SK-N-SH (cell line): ENCODE data around the gene CRTC3. TPM values are rescaled to one million over a fixed set of nuclear protein-coding genes. Genes with fewer than 3 reads are reported as not detected.

Source experiments
- CTCF ChIA-PET: fragments of 300-600, 350-600 bp; formaldehyde crosslinking; extraction: SDS; loops from one replicate; lab custom pipeline; 2021; lab: Yijun Ruan, JAX
- POLR2A ChIA-PET: fragments of 350-600 bp; sonication (Branson Sonifier 250); formaldehyde crosslinking; extraction: SDS; loops from one replicate; lab custom pipeline; 2020; ENCODE audit warnings: antibody characterized with exemption, inconsistent platforms; lab: Yijun Ruan, JAX
- DNase-seq: peaks from one replicate; pipeline ENCODE4 v3.0.0; 2012
- H2AFZ ChIP-seq: fragments of 200-600 bp; sonication (generic); 2 replicates; pipeline ENCODE4 v1.8.1; 2016; ENCODE audit warnings: antibody characterized with exemption, mild to moderate bottlenecking, low read depth
- H3F3A ChIP-seq: fragments of 200-600 bp; sonication (generic); replicated peaks from 2 replicates; pipeline ENCODE3; 2016; ENCODE audit warnings: antibody characterized with exemption, mild to moderate bottlenecking; ENCODE audit not compliant: insufficient read depth
- H3K27ac ChIP-seq, 2 experiments: fragments of 200-500 bp in 1 of 2; fragments of 200-600 bp in 1 of 2; sonication (Bioruptor generic) in 1 of 2; sonication (generic), shearing (Covaris generic) in 1 of 2; 2 replicates each; pipeline versions ENCODE4 v1.5.1 to v1.6.1; 2014 to 2016; ENCODE audit warnings: low read depth in 2 of 2, inconsistent platforms in 1 of 2, low read length in 1 of 2, mild to moderate bottlenecking in 1 of 2, mixed read lengths in 1 of 2
- H3K27me3 ChIP-seq: fragments of 200-600 bp; sonication (generic), shearing (Covaris generic); 2 replicates; pipeline ENCODE4 v1.6.1; 2016; ENCODE audit warnings: mixed run types; ENCODE audit not compliant: insufficient read depth
- H3K36me3 ChIP-seq, 2 experiments: fragments of 200-500 bp in 1 of 2; fragments of 200-600 bp in 1 of 2; sonication (Bioruptor generic) in 1 of 2; sonication (generic) in 1 of 2; replicated peaks in 1 of 2; 2 replicates each; pipeline versions ENCODE3 to v1.5.1; 2014 to 2016; ENCODE audit warnings: low read length in 1 of 2, mild to moderate bottlenecking in 1 of 2; ENCODE audit not compliant: insufficient read depth in 2 of 2, control insufficient read depth in 1 of 2
- H3K4me1 ChIP-seq, 2 experiments: fragments of 200-500 bp in 1 of 2; fragments of 200-600 bp in 1 of 2; sonication (Bioruptor generic) in 1 of 2; sonication (generic), shearing (Covaris generic) in 1 of 2; 2 replicates each; pipeline versions ENCODE4 v1.5.1 to v1.6.1; 2014 to 2016; ENCODE audit warnings: low read depth in 1 of 2, low read length in 1 of 2, mixed run types in 1 of 2; ENCODE audit not compliant: insufficient read depth in 2 of 2, control insufficient read depth in 1 of 2
- H3K4me2 ChIP-seq: fragments of 200-600 bp; sonication (generic), shearing (Covaris generic); 2 replicates; pipeline ENCODE4 v1.6.1; 2017; ENCODE audit warnings: mixed run types
- H3K4me3 ChIP-seq, 2 experiments: fragments of 200-500 bp in 1 of 2; fragments of 200-600 bp in 1 of 2; sonication (Bioruptor generic) in 1 of 2; sonication (generic), shearing (Covaris generic) in 1 of 2; 2 replicates each; pipeline versions ENCODE4 v1.5.1 to v1.8.1; 2014 to 2016; ENCODE audit warnings: low read depth in 2 of 2, inconsistent platforms in 1 of 2, low read length in 1 of 2, mild to moderate bottlenecking in 1 of 2, mixed read lengths in 1 of 2, moderate library complexity in 1 of 2
- H3K79me2 ChIP-seq: fragments of 200-600 bp; sonication (generic); 2 replicates; pipeline ENCODE4 v1.8.1; 2017; ENCODE audit warnings: mild to moderate bottlenecking; ENCODE audit not compliant: insufficient read depth
- H3K9ac ChIP-seq: fragments of 200-600 bp; sonication (generic); 2 replicates; pipeline ENCODE4 v1.6.1; 2017; ENCODE audit warnings: mixed run types
- H3K9me2 ChIP-seq: fragments of 200-600 bp; sonication (generic); 2 replicates; pipeline ENCODE4 v1.6.1; 2017; ENCODE audit warnings: mixed run types
- H3K9me3 ChIP-seq: fragments of 200-600 bp; sonication (generic); 2 replicates; pipeline ENCODE4 v1.6.1; 2017; ENCODE audit warnings: mixed run types, mild to moderate bottlenecking, moderate library complexity
- H4K20me1 ChIP-seq: fragments of 200-600 bp; sonication (generic); 2 replicates; pipeline ENCODE4 v1.6.1; 2017; ENCODE audit warnings: mild to moderate bottlenecking, mixed run types; ENCODE audit not compliant: insufficient read depth
- ELF1 ChIP-seq: IDR thresholded peaks from 2 replicates; pipeline ENCODE4 v1.4.0; 2012
- EP300 ChIP-seq, 2 experiments: IDR thresholded peaks; 2 replicates each; pipeline versions ENCODE4 v1.4.0 to v1.6.1; 2012; ENCODE audit warnings: borderline replicate concordance in 1 of 2, low read depth in 1 of 2, low read length in 1 of 2
- FOXM1 ChIP-seq: IDR thresholded peaks from 2 replicates; pipeline ENCODE4 v1.4.0; 2012; ENCODE audit warnings: low read depth, mild to moderate bottlenecking
- MXI1 ChIP-seq: IDR thresholded peaks from 2 replicates; pipeline ENCODE4 v1.6.1; 2012; ENCODE audit warnings: mild to moderate bottlenecking, low read depth, low read length, improper control_type of control experiment
- NFIC ChIP-seq: IDR thresholded peaks from 2 replicates; pipeline ENCODE4 v1.4.0; 2012; ENCODE audit warnings: borderline replicate concordance
- NRF1 ChIP-seq: IDR thresholded peaks from 2 replicates; pipeline ENCODE4 v1.6.1; 2012; ENCODE audit warnings: low read depth, mild to moderate bottlenecking, low read length
- POLR2AphosphoS5 ChIP-seq: IDR thresholded peaks from 2 replicates; pipeline ENCODE4 v1.6.1; 2012; ENCODE audit warnings: low read depth, low read length
- SIN3A ChIP-seq: IDR thresholded peaks from 2 replicates; pipeline ENCODE4 v1.6.1; 2012; ENCODE audit warnings: low read depth, mild to moderate bottlenecking, low read length, moderate library complexity, borderline replicate concordance
- TCF12 ChIP-seq: IDR thresholded peaks from 2 replicates; pipeline ENCODE4 v1.4.0; 2012
- TEAD4 ChIP-seq: IDR thresholded peaks from 2 replicates; pipeline ENCODE4 v1.4.0; 2012; ENCODE audit warnings: mild to moderate bottlenecking, borderline replicate concordance; ENCODE audit not compliant: insufficient read depth
- USF1 ChIP-seq: IDR thresholded peaks from 2 replicates; pipeline ENCODE4 v1.4.0; 2012; ENCODE audit warnings: low read depth, borderline replicate concordance
- YY1 ChIP-seq: IDR thresholded peaks from 2 replicates; pipeline ENCODE4 v1.4.0; 2012; ENCODE audit warnings: low read depth, mild to moderate bottlenecking
- ZBTB33 ChIP-seq: IDR thresholded peaks from 2 replicates; pipeline ENCODE4 v1.4.0; 2012; ENCODE audit warnings: low read depth, borderline replicate concordance
- WGBS: methylation state at CpG from one replicate; pipeline ENCODE4 v1.1.6; 2017; ENCODE audit warnings: low lambda C conversion rate; 5-methylcytosine and 5-hydroxymethylcytosine counted together
- polyA plus RNA-seq, 3 experiments: library from polyadenylated mRNA; depleted of rRNA; stranded (reverse); fragments of >200 nt; gene quantifications; 2 replicates each; pipeline ENCODE4 v1.2.3, GENCODE V29; 2012
- TF ChIP-seq, protein P1 (sequence below): fragments of 200-600 bp; sonication (generic); IDR thresholded peaks from 2 replicates; pipeline ENCODE4 v1.6.1; 2017; ENCODE audit warnings: antibody characterized with exemption, mild to moderate bottlenecking, moderate library complexity

CRTC3 gene
- polyA plus RNA-seq, 1 of the 3 experiments (the other 2 are of a cell fraction) = 16.7 TPM

GRCh38 chr15:90638963-90639362 lies 109.2 kb downstream of the CRTC3 start:
- H3K36me3 ChIP-seq = peaks cover 34 to 46% of the 10 kb centered on the region in 2 experiments
- peaks cover 9% of the 10 kb centered on the region for H3F3A ChIP-seq
- no peaks in the 10 kb centered on the region for H4K20me1 ChIP-seq
- WGBS = 97% methylated on average over 11 of the region's 11 CpGs
- no peaks in the 10 kb centered on the region for H3K9me2 ChIP-seq
- no peak for DNase-seq
- POLR2A ChIA-PET = interaction anchor here (1.3 kb wide), 1 partner anchor 296 kb away, joined by 3 read pairs; the partner anchor contains the start of gene UNC45A
- no peaks in the 10 kb centered on the region for H3K9me3 ChIP-seq
- H3K27me3 ChIP-seq = no peaks in the 10 kb centered on the region
- no peak overlapping the region for H2AFZ ChIP-seq
- H3K4me3 ChIP-seq = no peak overlapping the region
- H3K4me2 ChIP-seq = no peak overlapping the region
- peak overlapping the region in 1 of 2 experiments; percentile 91; a peak in 2 of 4 replicates for H3K27ac ChIP-seq
- CTCF ChIA-PET = interaction anchor here (2.2 to 3.8 kb wide), 3 partner anchors 9 to 319 kb away, joined by 6 to 27 read pairs (median 17); no protein-coding TSS in a partner anchor
- no peak overlapping the region for H3K9ac ChIP-seq
- TF ChIP-seq EP300 (IDR thresholded peaks at IDR 0.05; ENCODE audit: borderline replicate concordance in 1 of 2, low read depth in 1 of 2, low read length in 1 of 2) = no peak
- TF ChIP-seq, protein P1, sequence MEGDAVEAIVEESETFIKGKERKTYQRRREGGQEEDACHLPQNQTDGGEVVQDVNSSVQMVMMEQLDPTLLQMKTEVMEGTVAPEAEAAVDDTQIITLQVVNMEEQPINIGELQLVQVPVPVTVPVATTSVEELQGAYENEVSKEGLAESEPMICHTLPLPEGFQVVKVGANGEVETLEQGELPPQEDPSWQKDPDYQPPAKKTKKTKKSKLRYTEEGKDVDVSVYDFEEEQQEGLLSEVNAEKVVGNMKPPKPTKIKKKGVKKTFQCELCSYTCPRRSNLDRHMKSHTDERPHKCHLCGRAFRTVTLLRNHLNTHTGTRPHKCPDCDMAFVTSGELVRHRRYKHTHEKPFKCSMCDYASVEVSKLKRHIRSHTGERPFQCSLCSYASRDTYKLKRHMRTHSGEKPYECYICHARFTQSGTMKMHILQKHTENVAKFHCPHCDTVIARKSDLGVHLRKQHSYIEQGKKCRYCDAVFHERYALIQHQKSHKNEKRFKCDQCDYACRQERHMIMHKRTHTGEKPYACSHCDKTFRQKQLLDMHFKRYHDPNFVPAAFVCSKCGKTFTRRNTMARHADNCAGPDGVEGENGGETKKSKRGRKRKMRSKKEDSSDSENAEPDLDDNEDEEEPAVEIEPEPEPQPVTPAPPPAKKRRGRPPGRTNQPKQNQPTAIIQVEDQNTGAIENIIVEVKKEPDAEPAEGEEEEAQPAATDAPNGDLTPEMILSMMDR = peak; percentile 16
- TF ChIP-seq, all 33 proteins: peak for 1
- no peaks in the 10 kb centered on the region for H3K79me2 ChIP-seq
- peaks cover 0 to 12% of the 10 kb centered on the region in 2 experiments; a peak in 3 of 4 replicates for H3K4me1 ChIP-seq

DNA sequence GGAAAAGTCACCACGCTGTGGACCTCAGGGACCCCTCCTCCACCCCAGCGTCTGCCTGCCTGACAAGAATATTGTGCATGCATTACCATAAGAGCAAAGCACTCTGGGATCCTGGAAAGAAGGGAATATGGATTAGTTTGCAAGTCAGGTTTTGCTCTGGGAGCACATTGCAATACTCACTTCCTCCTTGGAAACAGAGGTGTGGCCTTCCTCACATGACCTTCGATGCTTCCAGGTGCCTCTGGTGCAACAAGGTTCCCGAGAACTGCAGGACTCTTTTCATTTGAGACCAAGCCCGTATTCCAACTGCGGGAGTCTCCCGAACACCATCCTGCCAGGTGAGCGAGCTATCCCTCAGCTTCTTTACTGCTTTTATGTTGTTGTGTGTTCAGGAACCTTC lies 111.1 kb downstream of the CRTC3 start:
- Histone ChIP-seq H3K36me3 (peaks cover 17 to 39% of the 10 kb centered on the region in 2 experiments), H3K79me2 (no peaks in the 10 kb centered on the region), H3F3A (peaks cover 9% of the 10 kb centered on the region), H3K4me2 (no peak overlapping the region), H3K4me1 (peaks cover 0 to 12% of the 10 kb centered on the region in 2 experiments; a peak in 3 of 4 replicates), H3K9me2 (no peaks in the 10 kb centered on the region), H3K9me3 (no peaks in the 10 kb centered on the region), H4K20me1 (no peaks in the 10 kb centered on the region), H3K4me3 (no peak overlapping the region), H3K27me3 (no peaks in the 10 kb centered on the region), H3K9ac (no peak overlapping the region), H3K27ac (no peak overlapping the region), H2AFZ (no peak overlapping the region)
- TF ChIP-seq TEAD4 (no peak), NRF1 (no peak), TCF12 (no peak), MXI1 (no peak), POLR2AphosphoS5 (no peak), NFIC (no peak), FOXM1 (no peak), SIN3A (no peak), USF1 (no peak), ELF1 (no peak), ZBTB33 (no peak), YY1 (no peak)
- TF ChIP-seq, protein P1 = no peak
- no peak for DNase-seq
- POLR2A ChIA-PET = no interaction called here
- 95% methylated on average over 8 of the region's 8 CpGs for WGBS
- CTCF ChIA-PET = interaction anchor here (3.8 kb wide), 1 partner anchor 245 kb away, joined by 27 read pairs; no protein-coding TSS in a partner anchor
